ENCODE results near the gene SMAD3.

DNA sequence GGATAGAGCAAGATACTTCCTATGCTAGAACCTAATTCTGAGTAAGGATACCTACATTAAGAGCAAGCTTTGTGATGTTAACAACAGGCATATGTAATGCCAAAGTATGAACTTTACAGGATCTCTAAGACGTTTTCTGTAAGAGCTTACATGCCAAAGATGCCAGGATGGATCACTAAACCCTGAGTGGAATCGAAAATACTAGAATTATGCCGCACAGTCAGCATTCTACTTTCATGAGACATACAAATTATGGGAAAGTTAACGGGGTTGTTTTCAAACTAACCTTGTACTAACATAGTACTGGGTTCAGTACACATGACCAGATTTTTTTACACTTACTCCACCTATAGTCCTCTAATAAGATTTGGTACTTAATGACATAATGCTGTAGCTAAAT is 134.0 kb downstream of the SMAD3 start:
- TF ChIP-seq, protein P1, sequence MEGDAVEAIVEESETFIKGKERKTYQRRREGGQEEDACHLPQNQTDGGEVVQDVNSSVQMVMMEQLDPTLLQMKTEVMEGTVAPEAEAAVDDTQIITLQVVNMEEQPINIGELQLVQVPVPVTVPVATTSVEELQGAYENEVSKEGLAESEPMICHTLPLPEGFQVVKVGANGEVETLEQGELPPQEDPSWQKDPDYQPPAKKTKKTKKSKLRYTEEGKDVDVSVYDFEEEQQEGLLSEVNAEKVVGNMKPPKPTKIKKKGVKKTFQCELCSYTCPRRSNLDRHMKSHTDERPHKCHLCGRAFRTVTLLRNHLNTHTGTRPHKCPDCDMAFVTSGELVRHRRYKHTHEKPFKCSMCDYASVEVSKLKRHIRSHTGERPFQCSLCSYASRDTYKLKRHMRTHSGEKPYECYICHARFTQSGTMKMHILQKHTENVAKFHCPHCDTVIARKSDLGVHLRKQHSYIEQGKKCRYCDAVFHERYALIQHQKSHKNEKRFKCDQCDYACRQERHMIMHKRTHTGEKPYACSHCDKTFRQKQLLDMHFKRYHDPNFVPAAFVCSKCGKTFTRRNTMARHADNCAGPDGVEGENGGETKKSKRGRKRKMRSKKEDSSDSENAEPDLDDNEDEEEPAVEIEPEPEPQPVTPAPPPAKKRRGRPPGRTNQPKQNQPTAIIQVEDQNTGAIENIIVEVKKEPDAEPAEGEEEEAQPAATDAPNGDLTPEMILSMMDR (IDR thresholded peaks at IDR 0.05; ENCODE audit: insufficient read depth, low read length), result no peak
- no peak for TF ChIP-seq GABPA (IDR thresholded peaks at IDR 0.05; ENCODE audit: low read depth)
- TF ChIP-seq POLR2AphosphoS5 (IDR thresholded peaks at IDR 0.05; ENCODE audit: low read depth), result no peak
- TF ChIP-seq SPI1 (IDR thresholded peaks at IDR 0.05; ENCODE audit: borderline replicate concordance, low read depth), result no peak
